T-cell (primary cell): ENCODE measurements around the gene TRIM69. TPM values are rescaled to one million over a fixed set of nuclear protein-coding genes. Genes with fewer than 3 reads are reported as not detected.

Experiments
- ATAC-seq, 4 experiments: fragments of 200-7000 bp in 3 of 4; fragments of 150-1000 bp in 1 of 4; cut with Tn5 transposase; replicated peaks in 1 of 4; 1 replicate in 3 of 4; 2 replicates in 1 of 4; pipeline ENCODE4 v1.10.0; 2021; ENCODE audit warnings: moderate library complexity in 3 of 4, mild to moderate bottlenecking in 2 of 4, moderate number of reproducible peaks in 1 of 4
- CTCF ChIA-PET, 2 donors: fragments of 300-600 bp; sonication (Branson Sonifier 250); formaldehyde crosslinking; loops; one replicate each; lab custom pipeline; 2022; ENCODE audit warnings: antibody characterized with exemption in 2 of 2; lab: Charles Lee
- POLR2A ChIA-PET, 2 donors: fragments of 300-600 bp; sonication (Branson Sonifier 250); formaldehyde crosslinking; loops; one replicate each; lab custom pipeline; 2022; ENCODE audit warnings: antibody characterized with exemption in 2 of 2; lab: Charles Lee
- DNase-seq, 35 experiments: peaks; one replicate each; pipeline versions ENCODE4 v3.0.0 to v3.0.0-alpha.2; 2013 to 2023
- H3K27ac ChIP-seq: one replicate; pipeline ENCODE4 v1.5.1; 2013; ENCODE audit warnings: low read length
- H3K27me3 ChIP-seq, 2 experiments: replicated peaks in 1 of 2; 1 replicate in 1 of 2; 2 replicates in 1 of 2; pipeline versions ENCODE4 v1.6.1 to v1.7.0; 2013; ENCODE audit warnings: low read length in 1 of 2, mixed read lengths in 1 of 2; ENCODE audit not compliant: control insufficient read depth in 2 of 2, insufficient read depth in 2 of 2; ENCODE audit errors: extremely low read depth in 1 of 2
- H3K36me3 ChIP-seq, 2 donors: 1 replicate in 1 of 2; 2 replicates in 1 of 2; pipeline versions ENCODE4 v1.6.1 to v1.7.0; 2013; ENCODE audit warnings: low read length in 1 of 2; ENCODE audit not compliant: control insufficient read depth in 2 of 2, insufficient read depth in 1 of 2; ENCODE audit errors: extremely low read depth in 1 of 2
- H3K4me1 ChIP-seq, 2 experiments: 1 replicate in 1 of 2; 2 replicates in 1 of 2; pipeline versions ENCODE4 v1.6.1 to v1.7.0; 2013; ENCODE audit warnings: low read length in 2 of 2, mixed read lengths in 1 of 2; ENCODE audit not compliant: insufficient read depth in 2 of 2, control insufficient read depth in 1 of 2; ENCODE audit errors: extremely low read depth in 1 of 2
- H3K4me3 ChIP-seq, 2 donors: 1 replicate in 1 of 2; 2 replicates in 1 of 2; pipeline versions ENCODE4 v1.5.1 to v1.7.0; 2013; ENCODE audit warnings: mild to moderate bottlenecking in 2 of 2, low read length in 1 of 2, moderate library complexity in 1 of 2; ENCODE audit not compliant: control insufficient read depth in 1 of 2; ENCODE audit errors: extremely low read depth in 1 of 2
- H3K9me3 ChIP-seq: 2 replicates; pipeline ENCODE4 v1.7.0; 2013
- H3K27ac Mint-ChIP-seq, 2 donors: one replicate each; pipeline ENCODE4 v1.8.0; 2020 to 2021; ENCODE audit warnings: mild to moderate bottlenecking in 2 of 2, mixed read lengths in 2 of 2
- H3K27me3 Mint-ChIP-seq, 2 donors: one replicate each; pipeline ENCODE4 v1.8.0; 2021 to 2022; ENCODE audit warnings: mixed read lengths in 2 of 2
- H3K36me3 Mint-ChIP-seq: one replicate; pipeline ENCODE4 v1.8.0; 2021; ENCODE audit warnings: mixed read lengths
- H3K4me1 Mint-ChIP-seq, 3 donors: one replicate each; pipeline ENCODE4 v1.8.0; 2020 to 2022; ENCODE audit warnings: mixed read lengths in 3 of 3, mild to moderate bottlenecking in 1 of 3
- H3K4me3 Mint-ChIP-seq, 3 donors: one replicate each; pipeline ENCODE4 v1.8.0; 2020 to 2022; ENCODE audit warnings: mild to moderate bottlenecking in 3 of 3, mixed read lengths in 3 of 3, moderate library complexity in 3 of 3
- H3K9me3 Mint-ChIP-seq, 3 donors: one replicate each; pipeline ENCODE4 v1.8.0; 2020 to 2022; ENCODE audit warnings: mixed read lengths in 3 of 3
- WGBS: methylation state at CpG from one replicate; pipeline ENCODE4 v1.1.5; 2013; ENCODE audit warnings: missing lambda C conversion rate; ENCODE audit not compliant: insufficient coverage; 5-methylcytosine and 5-hydroxymethylcytosine counted together
- total RNA-seq, 35 experiments: library from RNA in 6 of 35; stranded (reverse) in 6 of 35; fragments of 120-200 nt in 1 of 35; gene quantifications; one replicate each; pipeline versions ENCODE4 v1.2.1 to v1.2.4 and lab custom pipeline; 2013 to 2026

Gene TRIM69
- total RNA-seq, 5 donors from 2014 or later (not counting 1 experiment from before 2014, with no cell fraction given): 21.5 to 56.9 (median 42.9) TPM

DNA sequence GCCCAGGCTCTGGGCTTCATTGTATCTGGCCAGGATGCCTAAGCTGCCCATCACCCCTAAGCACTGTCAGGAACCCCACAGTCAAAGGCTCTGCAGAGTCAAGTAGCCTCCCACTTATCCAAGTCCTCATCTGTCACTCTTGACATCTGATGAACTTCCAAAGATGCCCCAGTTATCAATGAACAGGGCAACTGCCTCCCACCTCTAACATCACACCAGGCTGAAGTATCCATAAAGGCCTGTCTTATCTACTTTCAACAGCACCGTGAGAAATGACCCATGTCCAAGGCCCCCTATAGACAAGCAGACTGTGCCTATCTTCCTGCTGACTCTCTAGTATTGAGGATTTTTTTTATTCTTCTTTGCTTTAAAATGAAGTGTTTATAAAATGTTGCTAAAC, 56.4 kb downstream of the TRIM69 start:
- H3K4me3 Mint-ChIP-seq: no peak overlapping the region
- peaks cover 0 to 5% (median 5%) of the 10 kb centered on the region in 3 donors for H3K4me1 Mint-ChIP-seq
- H3K9me3 Mint-ChIP-seq: no peaks in the 10 kb centered on the region
- no peak overlapping the region for H3K27ac ChIP-seq
- H3K27ac Mint-ChIP-seq: no peak overlapping the region
- DNase-seq: no peak
- no peaks in the 10 kb centered on the region for H3K36me3 Mint-ChIP-seq
- CTCF ChIA-PET: no interaction called here
- H3K27me3 ChIP-seq: no peaks in the 10 kb centered on the region
- POLR2A ChIA-PET: no interaction called here
- WGBS: no CpG with 5 or more reads among the region's 1 CpG
- no peaks in the 10 kb centered on the region for H3K9me3 ChIP-seq
- peaks cover 2 to 4% of the 10 kb centered on the region in 2 donors for H3K27me3 Mint-ChIP-seq
- no peaks in the 10 kb centered on the region for H3K36me3 ChIP-seq
- H3K4me1 ChIP-seq: no peaks in the 10 kb centered on the region
- ATAC-seq: no peak
- no peak overlapping the region for H3K4me3 ChIP-seq

DNA sequence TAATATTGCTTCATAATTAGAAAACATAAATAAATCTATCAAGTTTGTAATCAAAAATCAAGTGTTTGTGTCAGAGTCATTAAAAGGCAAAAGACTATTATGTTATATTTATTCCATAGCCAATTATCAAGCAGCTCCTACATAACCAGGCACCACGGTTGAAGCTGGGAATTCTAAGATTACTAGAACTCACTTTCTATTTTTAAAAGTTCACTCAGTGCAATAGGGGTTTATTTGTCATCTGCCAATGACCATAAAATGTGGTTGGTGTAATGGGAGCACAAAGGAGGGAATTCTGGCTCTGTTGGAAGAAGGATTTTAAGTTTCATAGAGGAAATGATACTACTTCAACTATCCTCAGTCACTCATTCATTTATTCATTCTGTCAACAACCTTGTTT, 57.7 kb downstream of the TRIM69 start:
- H3K9me3 Mint-ChIP-seq: no peaks in the 10 kb centered on the region
- no peaks in the 10 kb centered on the region for H3K4me1 Mint-ChIP-seq
- no peak for ATAC-seq
- ChIA-PET CTCF (no interaction called here), POLR2A (no interaction called here)
- WGBS: no CpG with 5 or more reads among the region's 1 CpG
- H3K4me3 Mint-ChIP-seq: no peak overlapping the region
- no peak overlapping the region for H3K27ac ChIP-seq
- H3K36me3 Mint-ChIP-seq: no peaks in the 10 kb centered on the region
- no peaks in the 10 kb centered on the region for H3K27me3 ChIP-seq
- no peak for DNase-seq
- no peaks in the 10 kb centered on the region for H3K36me3 ChIP-seq
- H3K4me1 ChIP-seq: no peaks in the 10 kb centered on the region
- H3K4me3 ChIP-seq: no peak overlapping the region
- H3K9me3 ChIP-seq: no peaks in the 10 kb centered on the region
- H3K27me3 Mint-ChIP-seq: peaks cover 4 to 5% of the 10 kb centered on the region in 2 donors
- no peak overlapping the region for H3K27ac Mint-ChIP-seq

DNA sequence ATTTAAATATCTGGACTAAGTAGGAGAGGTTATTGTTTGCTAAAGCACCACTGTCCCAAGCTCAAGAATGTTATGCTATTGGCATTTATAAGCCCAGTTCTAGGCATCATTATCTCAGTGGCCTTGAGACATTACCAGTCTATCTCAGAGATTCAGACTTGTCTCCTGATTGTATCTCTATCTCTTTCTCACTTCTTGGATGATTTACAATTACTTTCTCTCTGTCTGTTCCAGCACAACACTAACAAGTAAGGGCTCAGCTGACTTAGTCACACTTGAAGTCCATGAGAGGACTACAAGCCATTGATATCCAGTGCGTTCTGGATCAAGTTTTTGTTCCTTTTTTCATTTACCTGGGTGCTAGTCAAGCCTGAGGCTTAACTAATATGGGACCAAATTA, 60.2 kb downstream of the TRIM69 start:
- peaks cover 4 to 5% of the 10 kb centered on the region in 2 donors for H3K27me3 Mint-ChIP-seq
- no peaks in the 10 kb centered on the region for H3K4me1 Mint-ChIP-seq
- ChIA-PET POLR2A (no interaction called here), CTCF (no interaction called here)
- no peak overlapping the region for H3K4me3 ChIP-seq
- no peaks in the 10 kb centered on the region for H3K9me3 Mint-ChIP-seq
- DNase-seq: no peak
- no peak for ATAC-seq
- no peak overlapping the region for H3K27ac ChIP-seq
- no peak overlapping the region for H3K4me3 Mint-ChIP-seq
- H3K27ac Mint-ChIP-seq: no peak overlapping the region
- no peaks in the 10 kb centered on the region for H3K36me3 Mint-ChIP-seq
- H3K36me3 ChIP-seq: no peaks in the 10 kb centered on the region
- H3K4me1 ChIP-seq: no peaks in the 10 kb centered on the region
- WGBS: 91% methylated on average over 1 of the region's 1 CpG
- H3K9me3 ChIP-seq: no peaks in the 10 kb centered on the region
- H3K27me3 ChIP-seq: no peaks in the 10 kb centered on the region

DNA sequence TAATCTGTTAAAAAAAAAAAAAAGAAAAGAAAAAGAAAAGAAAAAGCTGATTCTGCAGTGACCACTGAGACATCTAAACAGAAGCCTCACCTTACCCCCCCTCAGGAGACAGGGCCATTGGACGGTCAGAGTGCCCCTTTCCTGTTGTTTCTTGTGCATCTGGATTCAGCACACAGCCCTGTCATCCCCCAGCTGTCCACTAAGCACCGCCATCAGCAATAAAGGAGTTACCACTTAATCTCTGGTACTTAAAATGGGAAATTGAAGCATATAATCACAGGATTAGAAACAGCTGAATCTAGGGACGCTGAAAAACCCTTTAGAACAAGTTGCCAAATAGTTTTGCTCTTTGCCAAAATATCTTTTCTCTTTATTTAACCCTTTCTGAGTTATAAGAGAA, 62.5 kb downstream of the TRIM69 start:
- Mint-ChIP-seq H3K9me3 (no peaks in the 10 kb centered on the region), H3K4me3 (no peak overlapping the region), H3K36me3 (no peaks in the 10 kb centered on the region), H3K27ac (no peak overlapping the region), H3K4me1 (no peaks in the 10 kb centered on the region), H3K27me3 (peaks cover 4 to 5% of the 10 kb centered on the region in 2 donors)
- Histone ChIP-seq H3K4me1 (no peaks in the 10 kb centered on the region), H3K36me3 (no peaks in the 10 kb centered on the region), H3K27me3 (peaks cover 0 to under 1% of the 10 kb centered on the region in 2 experiments), H3K4me3 (no peak overlapping the region), H3K9me3 (no peaks in the 10 kb centered on the region), H3K27ac (no peak overlapping the region)
- WGBS: no CpG with 5 or more reads among the region's 3 CpGs
- POLR2A ChIA-PET: interaction anchor here in 1 of 2 donors (0.6 to 0.7 kb wide), 2 partner anchors 83 to 264 kb away, joined by 5 to 7 read pairs; no protein-coding TSS in a partner anchor
- CTCF ChIA-PET: no interaction called here
- no peak for DNase-seq
- no peak for ATAC-seq

DNA sequence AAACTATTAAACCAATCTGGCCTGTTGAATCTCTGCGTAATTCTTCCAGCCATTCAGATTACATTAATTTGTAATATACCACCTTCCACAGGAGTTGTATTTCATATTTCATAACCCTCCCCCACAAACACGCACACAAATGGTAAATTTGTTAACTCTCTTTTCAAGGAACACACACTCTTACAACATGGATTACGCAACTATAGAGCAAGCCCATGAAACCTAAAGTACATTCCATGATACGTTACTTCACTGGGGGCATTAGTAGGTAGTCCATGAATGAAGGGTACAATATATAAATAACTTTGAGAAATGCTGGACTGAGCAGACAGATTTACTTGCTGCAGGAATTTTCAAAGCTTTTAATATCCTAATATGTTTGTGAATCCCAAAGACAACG, 65.0 kb downstream of the TRIM69 start:
- Mint-ChIP-seq H3K4me3 (no peak overlapping the region), H3K27me3 (peaks cover 4 to 9% of the 10 kb centered on the region in 2 donors), H3K27ac (no peak overlapping the region), H3K4me1 (no peaks in the 10 kb centered on the region), H3K36me3 (no peaks in the 10 kb centered on the region), H3K9me3 (no peaks in the 10 kb centered on the region)
- no peaks in the 10 kb centered on the region for H3K4me1 ChIP-seq
- POLR2A ChIA-PET: interaction anchor here in 1 of 2 donors (0.6 kb wide), 1 partner anchor 248 kb away, joined by 3 read pairs; no protein-coding TSS in a partner anchor
- H3K4me3 ChIP-seq: no peak overlapping the region
- CTCF ChIA-PET: no interaction called here
- no peak for ATAC-seq
- H3K27me3 ChIP-seq: peaks cover 0 to 3% of the 10 kb centered on the region in 2 experiments
- H3K27ac ChIP-seq: no peak overlapping the region
- DNase-seq: no peak
- WGBS: 92% methylated on average over 2 of the region's 5 CpGs
- H3K9me3 ChIP-seq: no peaks in the 10 kb centered on the region
- no peaks in the 10 kb centered on the region for H3K36me3 ChIP-seq

DNA sequence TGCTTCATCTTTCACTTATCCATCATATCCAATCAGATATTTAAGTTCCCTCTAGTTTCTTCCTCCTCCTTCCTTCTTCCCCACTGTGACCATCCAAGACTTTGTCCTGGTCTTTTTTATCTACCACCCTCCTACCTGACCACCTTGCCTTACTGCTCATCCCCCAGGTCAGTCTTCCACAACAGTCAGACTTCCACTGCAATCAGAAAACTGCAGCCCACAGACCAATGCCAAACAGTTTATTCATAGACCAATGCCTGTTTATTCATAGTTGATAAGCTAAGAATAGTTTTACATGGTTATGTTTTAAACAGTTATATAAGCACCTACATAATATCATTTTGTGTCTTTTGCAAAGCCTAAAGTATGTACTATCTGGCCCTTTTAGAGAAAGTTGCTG, 65.5 kb downstream of the TRIM69 start:
- no peaks in the 10 kb centered on the region for H3K36me3 ChIP-seq
- ATAC-seq: no peak
- H3K4me1 ChIP-seq: no peaks in the 10 kb centered on the region
- H3K27ac ChIP-seq: no peak overlapping the region
- no peak for DNase-seq
- no peaks in the 10 kb centered on the region for H3K9me3 Mint-ChIP-seq
- no peaks in the 10 kb centered on the region for H3K36me3 Mint-ChIP-seq
- H3K4me3 ChIP-seq: no peak overlapping the region
- peaks cover 0 to 5% of the 10 kb centered on the region in 2 experiments for H3K27me3 ChIP-seq
- no peak overlapping the region for H3K4me3 Mint-ChIP-seq
- peaks cover 4 to 9% of the 10 kb centered on the region in 2 donors for H3K27me3 Mint-ChIP-seq
- ChIA-PET CTCF (no interaction called here), POLR2A (interaction anchor here in 1 of 2 donors (0.6 kb wide), 1 partner anchor 248 kb away, joined by 3 read pairs; no protein-coding TSS in a partner anchor)
- no peak overlapping the region for H3K27ac Mint-ChIP-seq
- no peaks in the 10 kb centered on the region for H3K4me1 Mint-ChIP-seq
- H3K9me3 ChIP-seq: no peaks in the 10 kb centered on the region

DNA sequence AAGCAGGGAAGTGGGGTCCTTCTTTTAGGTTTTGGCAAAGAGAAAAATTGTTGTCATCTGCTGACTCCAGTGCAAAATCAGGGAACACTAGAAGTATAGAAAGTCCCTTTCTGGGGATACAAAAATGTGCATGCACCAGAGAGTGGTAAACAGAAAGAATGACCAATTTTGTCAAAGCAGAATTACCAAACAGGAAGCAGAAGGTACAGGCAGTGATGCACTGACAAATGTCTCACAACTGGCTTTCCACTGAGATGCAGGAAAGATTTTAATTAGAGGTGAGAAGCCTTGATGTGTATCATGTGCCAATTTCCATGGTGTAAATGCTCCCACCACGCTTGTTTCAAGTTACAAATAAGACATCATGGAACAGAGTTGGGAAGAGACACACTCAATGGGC, 66.0 kb downstream of the TRIM69 start:
- Mint-ChIP-seq H3K36me3 (no peaks in the 10 kb centered on the region), H3K27me3 (peaks cover 2 to 8% of the 10 kb centered on the region in 2 donors), H3K4me3 (no peak overlapping the region), H3K4me1 (no peaks in the 10 kb centered on the region), H3K9me3 (no peaks in the 10 kb centered on the region), H3K27ac (no peak overlapping the region)
- Histone ChIP-seq H3K27me3 (peaks cover 0 to 5% of the 10 kb centered on the region in 2 experiments), H3K4me1 (no peaks in the 10 kb centered on the region), H3K9me3 (no peaks in the 10 kb centered on the region), H3K27ac (no peak overlapping the region), H3K4me3 (no peak overlapping the region), H3K36me3 (no peaks in the 10 kb centered on the region)
- CTCF ChIA-PET: no interaction called here
- DNase-seq (no peak), ATAC-seq (no peak)
- POLR2A ChIA-PET: no interaction called here
- WGBS: no CpG with 5 or more reads among the region's 1 CpG
